ENCODE measurements around the gene GSG1L. TPM values are rescaled to one million over a fixed set of nuclear protein-coding genes. Genes with fewer than 3 reads are reported as not detected.

Gene GSG1L
- polyA plus RNA-seq, 3 donors = not detected

GRCh38 chr16:27774779-27775178, 288.7 kb downstream of the GSG1L start:
- no peak overlapping the region for H3K4me2 ChIP-seq (replicated peaks; ENCODE audit: extremely low read depth, low read length, poor library complexity, severe bottlenecking)
- WGBS (ENCODE audit: insufficient coverage) = 96% methylated on average over 22 of the region's 22 CpGs
- no peak overlapping the region for H3K4me3 Mint-ChIP-seq
- no peaks in the 10 kb centered on the region for H3K9me3 ChIP-seq (replicated peaks in 1 of 2; ENCODE audit: control insufficient read depth in 1 of 2, insufficient read depth in 1 of 2, low read length in 2 of 2)
- no peaks in the 10 kb centered on the region for H3K27me3 ChIP-seq (ENCODE audit: control insufficient read depth in 2 of 2, insufficient read depth in 2 of 2, low read length in 2 of 2)
- H3K27ac Mint-ChIP-seq = no peak overlapping the region
- H4K20me1 ChIP-seq (ENCODE audit: insufficient read depth, low read length) = no peaks in the 10 kb centered on the region
- TF ChIP-seq, protein P1, sequence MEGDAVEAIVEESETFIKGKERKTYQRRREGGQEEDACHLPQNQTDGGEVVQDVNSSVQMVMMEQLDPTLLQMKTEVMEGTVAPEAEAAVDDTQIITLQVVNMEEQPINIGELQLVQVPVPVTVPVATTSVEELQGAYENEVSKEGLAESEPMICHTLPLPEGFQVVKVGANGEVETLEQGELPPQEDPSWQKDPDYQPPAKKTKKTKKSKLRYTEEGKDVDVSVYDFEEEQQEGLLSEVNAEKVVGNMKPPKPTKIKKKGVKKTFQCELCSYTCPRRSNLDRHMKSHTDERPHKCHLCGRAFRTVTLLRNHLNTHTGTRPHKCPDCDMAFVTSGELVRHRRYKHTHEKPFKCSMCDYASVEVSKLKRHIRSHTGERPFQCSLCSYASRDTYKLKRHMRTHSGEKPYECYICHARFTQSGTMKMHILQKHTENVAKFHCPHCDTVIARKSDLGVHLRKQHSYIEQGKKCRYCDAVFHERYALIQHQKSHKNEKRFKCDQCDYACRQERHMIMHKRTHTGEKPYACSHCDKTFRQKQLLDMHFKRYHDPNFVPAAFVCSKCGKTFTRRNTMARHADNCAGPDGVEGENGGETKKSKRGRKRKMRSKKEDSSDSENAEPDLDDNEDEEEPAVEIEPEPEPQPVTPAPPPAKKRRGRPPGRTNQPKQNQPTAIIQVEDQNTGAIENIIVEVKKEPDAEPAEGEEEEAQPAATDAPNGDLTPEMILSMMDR (IDR thresholded peaks at IDR 0.05) = no peak
- H3K9ac ChIP-seq (ENCODE audit: insufficient read depth, low read length, poor library complexity, severe bottlenecking) = no peak overlapping the region
- no peaks in the 10 kb centered on the region for H3K9me3 Mint-ChIP-seq
- peaks cover 16 to 33% of the 10 kb centered on the region in 2 donors for H3K36me3 ChIP-seq (replicated peaks in 1 of 2; ENCODE audit: control insufficient read depth in 1 of 2, insufficient read depth in 2 of 2, low read length in 2 of 2)
- H3K4me3 ChIP-seq (replicated peaks in 1 of 3; ENCODE audit: low read depth in 2 of 3, low read length in 3 of 3) = no peak overlapping the region
- no peak for DNase-seq
- intact Hi-C loops (cut with micrococcal nuclease) = no loop called here
- no peak overlapping the region for H3K27ac ChIP-seq (ENCODE audit: low read depth in 1 of 2, low read length in 2 of 2)
- H3K4me1 ChIP-seq (ENCODE audit: control insufficient read depth in 1 of 2, insufficient read depth in 2 of 2, low read length in 2 of 2) = no peaks in the 10 kb centered on the region
- H3K27me3 Mint-ChIP-seq (ENCODE audit: low read depth in 3 of 3) = peaks cover 0 to 2% (median 1%) of the 10 kb centered on the region in 3 donors
- H3K79me2 ChIP-seq (ENCODE audit: insufficient read depth, low read length) = no peaks in the 10 kb centered on the region
- H3K36me3 Mint-ChIP-seq = peaks cover 30 to 40% of the 10 kb centered on the region in 2 donors
- no peak overlapping the region for H2AFZ ChIP-seq (ENCODE audit: insufficient read depth, low read depth, low read length, poor library complexity, severe bottlenecking)
- no peaks in the 10 kb centered on the region for H3K4me1 Mint-ChIP-seq

- Mint-ChIP-seq H3K4me1 (no peaks in the 10 kb centered on the region), H3K9me3 (no peaks in the 10 kb centered on the region), H3K27me3 (ENCODE audit: low read depth in 3 of 3) (peaks cover 0 to 2% (median 1%) of the 10 kb centered on the region in 3 donors), H3K27ac (no peak overlapping the region), H3K4me3 (no peak overlapping the region), H3K36me3 (peaks cover 38 to 50% of the 10 kb centered on the region in 2 donors)
- 98% methylated on average over 3 of the region's 4 CpGs for WGBS (ENCODE audit: insufficient coverage)
- H3K9me3 ChIP-seq (replicated peaks in 1 of 2; ENCODE audit: control insufficient read depth in 1 of 2, insufficient read depth in 1 of 2, low read length in 2 of 2) = no peaks in the 10 kb centered on the region
- no peak overlapping the region for H3K27ac ChIP-seq (ENCODE audit: low read depth in 1 of 2, low read length in 2 of 2)
- peaks cover 16 to 46% of the 10 kb centered on the region in 2 donors for H3K36me3 ChIP-seq (replicated peaks in 1 of 2; ENCODE audit: control insufficient read depth in 1 of 2, insufficient read depth in 2 of 2, low read length in 2 of 2)
- H3K79me2 ChIP-seq (ENCODE audit: insufficient read depth, low read length) = no peaks in the 10 kb centered on the region
- TF ChIP-seq, protein P1 (IDR thresholded peaks at IDR 0.05) = no peak
- no peaks in the 10 kb centered on the region for H3K27me3 ChIP-seq (ENCODE audit: control insufficient read depth in 2 of 2, insufficient read depth in 2 of 2, low read length in 2 of 2)
- H3K4me2 ChIP-seq (replicated peaks; ENCODE audit: extremely low read depth, low read length, poor library complexity, severe bottlenecking) = no peak overlapping the region
- no peaks in the 10 kb centered on the region for H4K20me1 ChIP-seq (ENCODE audit: insufficient read depth, low read length)
- no peak overlapping the region for H2AFZ ChIP-seq (ENCODE audit: insufficient read depth, low read depth, low read length, poor library complexity, severe bottlenecking)
- DNase-seq = no peak
- no peaks in the 10 kb centered on the region for H3K4me1 ChIP-seq (ENCODE audit: control insufficient read depth in 1 of 2, insufficient read depth in 2 of 2, low read length in 2 of 2)
- H3K4me3 ChIP-seq (replicated peaks in 1 of 3; ENCODE audit: low read depth in 2 of 3, low read length in 3 of 3) = no peak overlapping the region
- H3K9ac ChIP-seq (ENCODE audit: insufficient read depth, low read length, poor library complexity, severe bottlenecking) = no peak overlapping the region
- intact Hi-C loops (cut with micrococcal nuclease) = no loop called here
These were observed 290.2 kb downstream of the GSG1L start for GRCh38 chr16:27773344-27773743.

Measured in CD14-positive monocyte (primary cell).